ENCODE results near the gene EBPL.

Gene EBPL

DNA sequence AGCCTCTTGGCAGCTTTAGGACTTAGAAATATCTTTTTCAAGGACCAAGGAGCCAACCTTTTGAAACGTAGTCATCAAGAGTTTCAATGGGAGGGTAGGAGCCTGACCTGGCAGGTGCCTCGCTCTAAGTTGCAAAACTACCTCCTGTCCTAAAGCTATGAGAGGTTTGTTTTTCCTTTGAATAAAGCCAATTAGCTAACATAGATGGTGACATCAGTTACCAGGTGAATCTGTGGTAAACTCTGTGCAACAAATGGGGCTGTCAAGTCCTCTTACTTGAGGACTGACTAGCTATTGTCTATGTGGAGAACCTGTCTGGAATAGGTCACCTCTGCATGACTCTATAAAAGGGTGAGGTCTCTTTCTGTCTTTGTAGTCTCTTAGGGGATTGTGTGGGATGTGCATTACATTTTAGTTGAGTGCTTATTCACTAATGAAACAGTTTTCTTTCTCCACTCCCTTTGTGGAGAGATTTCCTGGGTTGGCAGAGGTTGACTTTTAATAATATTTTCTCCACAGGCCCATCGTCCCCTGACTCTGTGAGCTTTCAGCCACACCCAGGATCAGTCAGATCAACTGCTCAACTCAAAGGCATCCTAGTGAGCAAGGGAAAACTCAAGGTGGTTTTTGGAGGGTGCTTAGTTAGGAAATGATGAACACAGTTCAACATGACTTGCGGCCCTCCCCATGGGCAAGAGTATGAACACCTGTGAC, 53.1 kb downstream of the EBPL start:
- TF ChIP-seq, protein P1, sequence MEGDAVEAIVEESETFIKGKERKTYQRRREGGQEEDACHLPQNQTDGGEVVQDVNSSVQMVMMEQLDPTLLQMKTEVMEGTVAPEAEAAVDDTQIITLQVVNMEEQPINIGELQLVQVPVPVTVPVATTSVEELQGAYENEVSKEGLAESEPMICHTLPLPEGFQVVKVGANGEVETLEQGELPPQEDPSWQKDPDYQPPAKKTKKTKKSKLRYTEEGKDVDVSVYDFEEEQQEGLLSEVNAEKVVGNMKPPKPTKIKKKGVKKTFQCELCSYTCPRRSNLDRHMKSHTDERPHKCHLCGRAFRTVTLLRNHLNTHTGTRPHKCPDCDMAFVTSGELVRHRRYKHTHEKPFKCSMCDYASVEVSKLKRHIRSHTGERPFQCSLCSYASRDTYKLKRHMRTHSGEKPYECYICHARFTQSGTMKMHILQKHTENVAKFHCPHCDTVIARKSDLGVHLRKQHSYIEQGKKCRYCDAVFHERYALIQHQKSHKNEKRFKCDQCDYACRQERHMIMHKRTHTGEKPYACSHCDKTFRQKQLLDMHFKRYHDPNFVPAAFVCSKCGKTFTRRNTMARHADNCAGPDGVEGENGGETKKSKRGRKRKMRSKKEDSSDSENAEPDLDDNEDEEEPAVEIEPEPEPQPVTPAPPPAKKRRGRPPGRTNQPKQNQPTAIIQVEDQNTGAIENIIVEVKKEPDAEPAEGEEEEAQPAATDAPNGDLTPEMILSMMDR (IDR thresholded peaks at IDR 0.05; ENCODE audit: control insufficient read depth, extremely low read depth, insufficient read depth): no peak
- DNase-seq (ENCODE audit: low read depth): no peak
- H3K4me3 ChIP-seq (ENCODE audit: low read depth, low read length): no peak overlapping the region

DNA sequence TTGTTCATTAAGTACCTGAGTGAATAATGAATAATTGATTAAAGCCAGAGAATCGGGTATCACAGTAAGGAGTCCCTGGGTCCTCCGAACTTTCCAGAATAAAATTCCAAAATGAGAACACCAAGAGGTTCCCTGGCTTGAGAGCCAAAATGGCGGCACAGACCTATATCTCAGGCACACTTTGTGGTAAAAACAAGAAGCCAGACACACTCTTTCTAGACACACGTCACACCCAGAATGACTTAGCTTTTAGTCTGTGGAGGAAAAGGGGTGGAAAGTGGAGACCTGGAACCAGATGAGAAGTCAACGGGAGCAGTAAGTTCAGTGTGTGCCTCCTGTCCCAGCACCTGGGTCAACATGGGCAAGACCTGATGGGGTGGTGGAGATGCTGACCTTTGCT, 54.6 kb downstream of the EBPL start:
- TF ChIP-seq, protein P1 (IDR thresholded peaks at IDR 0.05; ENCODE audit: control insufficient read depth, extremely low read depth, insufficient read depth): no peak
- H3K4me3 ChIP-seq (ENCODE audit: low read depth, low read length): no peak overlapping the region
- DNase-seq (ENCODE audit: low read depth): no peak

DNA sequence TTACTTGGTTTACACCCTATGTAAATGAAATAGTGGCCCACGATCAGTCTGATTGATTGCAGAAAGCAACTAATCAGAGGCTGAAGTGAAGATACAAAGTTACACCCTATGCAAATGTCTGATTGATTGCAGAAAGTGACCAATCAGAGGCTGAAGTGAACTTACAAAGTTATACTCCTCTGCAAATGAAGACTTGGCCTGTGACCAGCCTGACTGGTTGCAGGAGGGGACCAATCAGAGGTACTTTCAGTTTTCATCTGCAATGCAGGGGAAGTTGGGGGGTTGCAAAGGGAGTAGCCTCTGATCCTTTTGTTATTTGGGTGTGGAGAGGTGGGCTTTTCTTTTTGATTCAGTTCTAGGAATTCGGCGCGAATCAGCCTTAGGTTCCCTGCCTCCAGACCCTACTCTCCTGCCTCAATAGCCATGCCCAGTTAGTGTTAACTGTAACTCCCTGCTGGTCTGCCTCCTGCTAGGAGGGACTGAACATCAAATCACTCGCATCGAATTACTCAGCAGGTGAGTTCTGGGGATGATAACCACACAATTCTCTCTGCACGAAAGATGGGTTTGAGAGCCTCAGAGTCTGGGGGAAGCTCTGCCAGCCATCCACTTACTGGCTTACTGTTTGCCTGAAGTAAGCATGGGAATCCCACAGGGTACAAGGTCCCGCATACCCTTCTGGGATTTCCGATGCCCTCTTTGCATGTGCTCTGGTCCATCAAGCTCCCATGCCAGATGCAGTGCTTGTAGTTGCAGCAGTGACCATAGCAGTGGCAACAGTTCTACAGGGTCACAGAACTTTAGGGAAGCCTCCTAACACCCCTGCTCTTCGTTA, 55.5 kb downstream of the EBPL start:
- DNase-seq (ENCODE audit: low read depth): no peak
- H3K4me3 ChIP-seq (ENCODE audit: low read depth, low read length): no peak overlapping the region
- TF ChIP-seq, protein P1 (IDR thresholded peaks at IDR 0.05; ENCODE audit: control insufficient read depth, extremely low read depth, insufficient read depth): no peak

DNA sequence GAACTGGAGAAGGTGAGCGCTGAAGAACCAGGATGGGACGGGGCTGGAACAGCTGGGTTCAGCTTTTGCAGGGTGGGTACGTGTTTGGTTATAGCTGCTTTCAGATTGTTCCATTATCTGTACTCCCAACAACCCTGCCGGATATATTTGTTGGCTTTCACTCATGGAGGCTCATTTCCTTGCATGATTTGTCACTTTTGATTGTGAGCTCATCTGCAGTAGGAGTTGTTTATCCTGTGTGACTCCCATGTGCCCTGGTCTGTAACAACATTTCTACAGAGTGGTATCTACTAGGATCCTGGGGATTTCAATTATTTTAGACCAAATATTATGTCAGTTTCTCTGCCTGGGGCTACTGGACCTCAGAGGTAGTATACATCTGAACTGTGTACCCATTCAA, 57.6 kb downstream of the EBPL start:
- H3K4me3 ChIP-seq (ENCODE audit: low read depth, low read length): no peak overlapping the region
- no peak for DNase-seq (ENCODE audit: low read depth)
- TF ChIP-seq, protein P1 (IDR thresholded peaks at IDR 0.05; ENCODE audit: control insufficient read depth, extremely low read depth, insufficient read depth): no peak

DNA sequence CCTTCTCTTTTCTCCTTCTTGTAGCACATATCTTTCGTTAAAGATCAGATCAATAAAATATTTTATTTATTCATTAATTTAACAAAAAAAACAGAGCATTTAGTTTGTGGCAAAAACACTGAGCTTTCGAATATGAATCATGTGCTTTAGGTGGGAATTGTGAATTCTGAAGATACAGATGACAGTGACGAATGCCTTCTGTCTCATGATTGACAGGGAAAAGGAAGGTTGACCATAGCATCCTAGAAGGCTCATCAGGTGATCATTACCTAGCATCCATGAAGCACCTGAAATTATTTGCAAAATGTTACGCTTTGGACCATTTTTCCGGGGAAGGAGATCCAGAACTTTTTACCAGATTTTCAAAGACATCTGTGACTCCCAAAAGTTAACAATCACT, 59.1 kb downstream of the EBPL start:
- no peak overlapping the region for H3K4me3 ChIP-seq (ENCODE audit: low read depth, low read length)
- TF ChIP-seq, protein P1 (IDR thresholded peaks at IDR 0.05; ENCODE audit: control insufficient read depth, extremely low read depth, insufficient read depth): no peak
- DNase-seq (ENCODE audit: low read depth): no peak

DNA sequence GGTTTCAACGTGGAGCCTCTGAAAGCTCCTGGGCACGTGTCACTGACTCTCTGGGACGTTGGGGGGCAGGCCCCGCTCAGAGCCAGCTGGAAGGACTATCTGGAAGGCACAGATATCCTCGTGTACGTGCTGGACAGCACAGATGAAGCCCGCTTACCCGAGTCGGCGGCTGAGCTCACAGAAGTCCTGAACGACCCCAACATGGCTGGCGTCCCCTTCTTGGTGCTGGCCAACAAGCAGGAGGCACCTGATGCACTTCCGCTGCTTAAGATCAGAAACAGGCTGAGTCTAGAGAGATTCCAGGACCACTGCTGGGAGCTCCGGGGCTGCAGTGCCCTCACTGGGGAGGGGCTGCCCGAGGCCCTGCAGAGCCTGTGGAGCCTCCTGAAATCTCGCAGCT, 60.7 kb downstream of the EBPL start:
- TF ChIP-seq, protein P1 (IDR thresholded peaks at IDR 0.05; ENCODE audit: control insufficient read depth, extremely low read depth, insufficient read depth): no peak
- DNase-seq (ENCODE audit: low read depth): no peak
- no peak overlapping the region for H3K4me3 ChIP-seq (ENCODE audit: low read depth, low read length)

Measured in LNCaP clone FGC (cell line).